H9 (cell line): ENCODE results near the gene GOLGA7B. TPM values are rescaled to one million over a fixed set of nuclear protein-coding genes. Genes with fewer than 3 reads are reported as not detected.

ENCODE experiments used
- DNase-seq: peaks from one replicate; pipeline ENCODE4 v3.0.0-alpha.2; 2017
- H2AFZ ChIP-seq: one replicate; pipeline ENCODE4 v1.6.1; 2013; ENCODE audit warnings: mild to moderate bottlenecking, low read length, control low read depth, moderate library complexity
- H2AK5ac ChIP-seq: 2 replicates; pipeline ENCODE4 v1.6.1; 2013; ENCODE audit warnings: low read length, control low read depth, mixed read lengths; ENCODE audit not compliant: insufficient read length
- H2BK120ac ChIP-seq: one replicate; pipeline ENCODE4 v1.6.1; 2013; ENCODE audit warnings: low read depth, mild to moderate bottlenecking, low read length, control low read depth, inconsistent platforms; ENCODE audit not compliant: poor library complexity, severe bottlenecking
- H2BK12ac ChIP-seq: 2 replicates; pipeline ENCODE4 v1.6.1; 2013; ENCODE audit warnings: low read length, control low read depth, mixed read lengths, low read depth; ENCODE audit not compliant: insufficient read length
- H2BK15ac ChIP-seq: 2 replicates; pipeline ENCODE4 v1.6.1; 2013; ENCODE audit warnings: low read depth, low read length, control low read depth
- H2BK20ac ChIP-seq: one replicate; pipeline ENCODE4 v1.6.1; 2013; ENCODE audit warnings: low read depth, mild to moderate bottlenecking, low read length, control low read depth, inconsistent platforms; ENCODE audit not compliant: poor library complexity, severe bottlenecking
- H2BK5ac ChIP-seq: 2 replicates; pipeline ENCODE4 v1.6.1; 2013; ENCODE audit warnings: low read length, control low read depth, mixed read lengths; ENCODE audit not compliant: insufficient read length
- H3K14ac ChIP-seq: 2 replicates; pipeline ENCODE4 v1.6.1; 2013; ENCODE audit warnings: low read length, control low read depth; ENCODE audit not compliant: insufficient read depth
- H3K18ac ChIP-seq: 2 replicates; pipeline ENCODE4 v1.6.1; 2013; ENCODE audit warnings: low read depth, mild to moderate bottlenecking, mixed read lengths, low read length, control low read depth; ENCODE audit not compliant: insufficient read length
- H3K23ac ChIP-seq: 2 replicates; pipeline ENCODE4 v1.6.1; 2013; ENCODE audit warnings: low read length, control low read depth, mixed read lengths, low read depth; ENCODE audit not compliant: insufficient read length
- H3K23me2 ChIP-seq: 2 replicates; pipeline ENCODE4 v1.6.1; 2013; ENCODE audit warnings: low read depth, mild to moderate bottlenecking, mixed read lengths, low read length, control low read depth; ENCODE audit not compliant: insufficient read length, poor library complexity, severe bottlenecking
- H3K27ac ChIP-seq: 2 replicates; pipeline ENCODE4 v1.5.1; 2013; ENCODE audit warnings: low read length, control low read depth, mixed read lengths, low read depth; ENCODE audit not compliant: insufficient read length
- H3K27me3 ChIP-seq: 2 replicates; pipeline ENCODE4 v1.6.1; 2013; ENCODE audit warnings: low read length, control low read depth, inconsistent platforms; ENCODE audit not compliant: insufficient read depth
- H3K4ac ChIP-seq: 2 replicates; pipeline ENCODE4 v1.6.1; 2013; ENCODE audit warnings: low read depth, mild to moderate bottlenecking, control low read depth, inconsistent platforms, low read length, moderate library complexity
- H3K4me1 ChIP-seq: 2 replicates; pipeline ENCODE4 v1.6.1; 2013; ENCODE audit warnings: low read length, control low read depth, inconsistent platforms; ENCODE audit not compliant: insufficient read depth
- H3K4me2 ChIP-seq: 2 replicates; pipeline ENCODE4 v1.6.1; 2013; ENCODE audit warnings: low read length, control low read depth, mixed read lengths; ENCODE audit not compliant: insufficient read length, insufficient read depth
- H3K56ac ChIP-seq: 2 replicates; pipeline ENCODE4 v1.6.1; 2013; ENCODE audit warnings: low read depth, mild to moderate bottlenecking, mixed read lengths, low read length, control low read depth; ENCODE audit not compliant: insufficient read length
- H3K79me1 ChIP-seq: 2 replicates; pipeline ENCODE4 v1.6.1; 2013; ENCODE audit warnings: low read depth, mild to moderate bottlenecking, moderate library complexity, low read length, control low read depth, inconsistent platforms; ENCODE audit not compliant: insufficient read depth, poor library complexity, severe bottlenecking
- H3K79me2 ChIP-seq: 2 replicates; pipeline ENCODE4 v1.6.1; 2013; ENCODE audit warnings: low read length, control low read depth, inconsistent platforms; ENCODE audit not compliant: insufficient read depth
- H3K9ac ChIP-seq: 2 replicates; pipeline ENCODE4 v1.6.1; 2013; ENCODE audit warnings: low read length, control low read depth, mixed read lengths; ENCODE audit not compliant: insufficient read length; ENCODE audit errors: extremely low read depth
- H3K9me3 ChIP-seq: one replicate; pipeline ENCODE4 v1.6.1; 2013; ENCODE audit warnings: low read depth, low read length, inconsistent platforms; ENCODE audit not compliant: control insufficient read depth
- H3T11ph ChIP-seq: one replicate; pipeline ENCODE4 v1.6.1; 2013; ENCODE audit warnings: mild to moderate bottlenecking, low read length, control low read depth, inconsistent platforms
- H4K20me1 ChIP-seq: one replicate; pipeline ENCODE4 v1.6.1; 2013; ENCODE audit not compliant: control insufficient read depth, insufficient read length, insufficient read depth
- H4K5ac ChIP-seq: 2 replicates; pipeline ENCODE4 v1.6.1; 2013; ENCODE audit warnings: low read depth, mild to moderate bottlenecking, mixed read lengths, low read length, control low read depth; ENCODE audit not compliant: insufficient read length
- H4K8ac ChIP-seq: replicated peaks from 2 replicates; pipeline ENCODE4 v1.6.1; 2013; ENCODE audit warnings: low read length, control low read depth, mixed read lengths, low read depth; ENCODE audit not compliant: insufficient read length
- H4K91ac ChIP-seq: 2 replicates; pipeline ENCODE4 v1.6.1; 2013; ENCODE audit warnings: low read depth, mild to moderate bottlenecking, moderate library complexity, mixed read lengths, low read length, control low read depth; ENCODE audit not compliant: insufficient read length
- H3K27ac Mint-ChIP-seq, 3 experiments: 2 replicates in 2 of 3; 3 replicates in 1 of 3; pipeline ENCODE4 v1.8.0; 2020 to 2021; ENCODE audit warnings: mixed read lengths in 3 of 3, mild to moderate bottlenecking in 1 of 3, moderate library complexity in 1 of 3
- H3K27me3 Mint-ChIP-seq: 2 replicates; pipeline ENCODE4 v1.8.0; 2021; ENCODE audit warnings: low read depth, mild to moderate bottlenecking, moderate library complexity, mixed read lengths
- H3K36me3 Mint-ChIP-seq, 3 experiments: 2 replicates in 2 of 3; 3 replicates in 1 of 3; pipeline ENCODE4 v1.8.0; 2020 to 2021; ENCODE audit warnings: low read depth in 3 of 3, mixed read lengths in 3 of 3; ENCODE audit not compliant: insufficient read depth in 1 of 3
- H3K4me1 Mint-ChIP-seq, 2 experiments: 2 replicates each; pipeline ENCODE4 v1.8.0; 2020; ENCODE audit warnings: mixed read lengths in 2 of 2
- H3K4me3 Mint-ChIP-seq, 2 experiments: 2 replicates in 1 of 2; 3 replicates in 1 of 2; pipeline ENCODE4 v1.8.0; 2020 to 2021; ENCODE audit warnings: mild to moderate bottlenecking in 2 of 2, mixed read lengths in 2 of 2, moderate library complexity in 1 of 2
- H3K9me3 Mint-ChIP-seq, 2 experiments: 2 replicates in 1 of 2; 3 replicates in 1 of 2; pipeline ENCODE4 v1.8.0; 2020; ENCODE audit warnings: mild to moderate bottlenecking in 2 of 2, mixed read lengths in 2 of 2, moderate library complexity in 1 of 2
- CTCF ChIP-seq: fragments of 200-600 bp; sonication (generic); conservative IDR thresholded peaks from 3 replicates; pipeline ENCODE4 v1.8.0; 2021; ENCODE audit warnings: antibody characterized with exemption, mild to moderate bottlenecking
- WGBS: extraction: QIAGEN DNeasy Blood & Tissue Kit; methylation state at CpG from one replicate; pipeline ENCODE4 v1.1.7; 2013; ENCODE audit warnings: missing lambda C conversion rate, low lambda C conversion rate, mixed read lengths; ENCODE audit not compliant: insufficient read length; ENCODE audit errors: extremely low coverage; 5-methylcytosine and 5-hydroxymethylcytosine counted together
- total RNA-seq: library from RNA; stranded (reverse); gene quantifications from 2 replicates; pipeline ENCODE4 v1.2.1, GENCODE V29; 2021

The GOLGA7B gene
- total RNA-seq, 1 experiment from 2014 or later: 0.04 TPM

GRCh38 chr10:97813311-97813710, 36.3 kb upstream of the GOLGA7B start:
- H2BK15ac ChIP-seq: no peak overlapping the region
- H3K4me1 ChIP-seq: no peaks in the 10 kb centered on the region
- Mint-ChIP-seq H3K36me3 (no peaks in the 10 kb centered on the region), H3K27me3 (peaks cover 3% of the 10 kb centered on the region; the same call in 1 of the 2 replicates), H3K9me3 (no peaks in the 10 kb centered on the region), H3K4me3 (no peak overlapping the region), H3K4me1 (peaks cover 3 to 11% of the 10 kb centered on the region in 2 experiments; a peak in 3 of 4 replicates), H3K27ac (no peak overlapping the region)
- no peak overlapping the region for H3K4me2 ChIP-seq
- H3K23ac ChIP-seq: no peak overlapping the region
- DNase-seq: no peak
- H4K8ac ChIP-seq: no peak overlapping the region
- no peak overlapping the region for H2BK120ac ChIP-seq
- H3K9me3 ChIP-seq: no peaks in the 10 kb centered on the region
- H2BK5ac ChIP-seq: no peak overlapping the region
- H3T11ph ChIP-seq: no peak overlapping the region
- H2BK12ac ChIP-seq: no peak overlapping the region
- no peaks in the 10 kb centered on the region for H3K27me3 ChIP-seq
- H3K79me1 ChIP-seq: no peaks in the 10 kb centered on the region
- H3K14ac ChIP-seq: no peak overlapping the region
- no peaks in the 10 kb centered on the region for H3K23me2 ChIP-seq
- H2BK20ac ChIP-seq: no peak overlapping the region
- TF ChIP-seq CTCF: no peak
- H2AFZ ChIP-seq: no peak overlapping the region
- no peaks in the 10 kb centered on the region for H4K20me1 ChIP-seq
- H3K56ac ChIP-seq: no peak overlapping the region
- H3K4ac ChIP-seq: no peak overlapping the region
- no peaks in the 10 kb centered on the region for H3K79me2 ChIP-seq
- whole genome bisulfite sequencing: no CpG with 5 or more reads among the region's 3 CpGs
- H4K91ac ChIP-seq: no peak overlapping the region
- H4K5ac ChIP-seq: no peak overlapping the region
- no peak overlapping the region for H2AK5ac ChIP-seq
- no peak overlapping the region for H3K18ac ChIP-seq
- no peak overlapping the region for H3K27ac ChIP-seq
- H3K9ac ChIP-seq: no peak overlapping the region
